Transverse colon (tissue), 4 donors: ENCODE measurements around the gene CEBPZ. TPM values are rescaled to one million over a fixed set of nuclear protein-coding genes. Genes with fewer than 3 reads are reported as not detected.
"Not testable (repeated sequence)": the region's sequence is repeated elsewhere in the genome, so short reads cannot be mapped to it uniquely, and the experiment has no call there.

ENCODE experiments used
- DNase-seq: peaks from one replicate; pipeline ENCODE4 v3.0.0-alpha.2; 2019
- H3K27ac ChIP-seq, 4 donors: fragments of 200-600 bp; sonication (generic); 2 replicates each; pipeline ENCODE4 v1.5.1; 2016 to 2018; ENCODE audit warnings: inconsistent platforms in 4 of 4
- H3K27me3 ChIP-seq: fragments of 200-600 bp; sonication (generic); 2 replicates; pipeline ENCODE4 v1.5.1; 2017; ENCODE audit warnings: inconsistent platforms
- H3K36me3 ChIP-seq, 4 donors: fragments of 200-600 bp; sonication (generic); 2 replicates each; pipeline ENCODE4 v1.5.1; 2017 to 2019; ENCODE audit warnings: inconsistent platforms in 4 of 4
- H3K4me1 ChIP-seq, 4 donors: fragments of 200-600 bp; sonication (generic); 2 replicates each; pipeline ENCODE4 v1.5.1; 2017 to 2020; ENCODE audit warnings: inconsistent platforms in 4 of 4
- H3K4me3 ChIP-seq, 4 donors: fragments of 200-600 bp; sonication (generic); 1 replicate in 1 of 4; 2 replicates in 3 of 4; pipeline versions ENCODE4 v1.5.1 to v1.6.1; 2017 to 2019; ENCODE audit warnings: inconsistent platforms in 4 of 4
- H3K9me3 ChIP-seq, 2 donors: fragments of 200-600 bp; sonication (generic); 2 replicates each; pipeline ENCODE4 v1.5.1; 2017 to 2019; ENCODE audit warnings: inconsistent platforms in 2 of 2
- EP300 ChIP-seq: sonication (generic); formaldehyde crosslinking; IDR thresholded peaks from one replicate; pipeline ENCODE4 v1.6.1; 2017; ENCODE audit warnings: antibody characterized with exemption, low read depth
- POLR2A ChIP-seq: fragments of 450-650 bp; IDR thresholded peaks from one replicate; pipeline ENCODE4 v1.6.1; 2016; ENCODE audit warnings: antibody characterized with exemption, mild to moderate bottlenecking, moderate library complexity
- POLR2AphosphoS5 ChIP-seq, 3 donors: sonication (generic); formaldehyde crosslinking; IDR thresholded peaks; one replicate each; pipeline ENCODE4 v1.6.1; 2016; ENCODE audit warnings: antibody characterized with exemption in 3 of 3
- WGBS, 2 donors: methylation state at CpG; one replicate each; pipeline ENCODE4 v1.1.5; 2018; ENCODE audit warnings: low coverage in 1 of 2; 5-methylcytosine and 5-hydroxymethylcytosine counted together
- in situ Hi-C, 4 donors: fragments of 200-750 bp; cut with MboI; loops; one replicate each; pipeline versions ENCODE4 v1.15.0 to v1.15.1; 2017; ENCODE audit warnings: low sequenced_read_pairs in 3 of 4, low pct_ligation_motif_present in 1 of 4, low pct_unique_long_range_greater_than_20kb in 1 of 4
- intact Hi-C: fragments of 100-400 bp; cut with DNase I; formaldehyde crosslinking; loops from one replicate; pipeline ENCODE4 v1.15.1; 2023; ENCODE audit warnings: low total_unique reads
- total RNA-seq, 4 donors: library from RNA; depleted of rRNA; stranded (reverse); fragments of >200 nt; gene quantifications; one replicate each; pipeline ENCODE4 v1.1.0, GENCODE V29; 2016
- TF ChIP-seq, protein P1 (sequence below), 5 experiments: fragments of 200-600 bp in 3 of 5; fragments of 450-650 bp in 2 of 5; sonication (generic) in 3 of 5; IDR thresholded peaks; 1 replicate in 2 of 5; 2 replicates in 3 of 5; pipeline ENCODE4 v1.5.1; 2016 to 2017; ENCODE audit warnings: antibody characterized with exemption in 5 of 5, inconsistent platforms in 3 of 5, mild to moderate bottlenecking in 2 of 5, moderate library complexity in 1 of 5

The CEBPZ gene
- total RNA-seq, 4 donors from 2014 or later = 9.4 to 235 (median 33.7) TPM

DNA sequence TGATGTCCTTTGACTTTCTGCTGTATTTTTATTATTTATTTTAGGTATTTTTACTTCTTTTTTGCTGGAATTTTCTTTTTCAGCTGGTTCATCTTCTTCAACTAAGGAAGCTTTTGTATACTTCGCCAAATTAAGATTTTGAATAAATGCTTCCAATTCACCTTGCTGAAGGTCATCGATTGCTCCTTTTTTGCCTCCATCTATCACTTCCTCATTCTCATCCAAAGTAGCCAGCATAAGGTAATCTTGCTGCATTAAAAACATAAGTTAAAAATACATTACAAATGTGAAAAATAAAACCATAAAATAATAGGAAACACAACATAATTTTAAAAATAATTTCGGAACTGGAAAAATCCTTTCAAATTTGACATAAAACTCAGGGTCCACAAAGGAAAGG is 2.6 kb downstream of the CEBPZ start:
- Histone ChIP-seq H3K9me3 (no peaks in the 10 kb centered on the region), H3K27ac (no peak overlapping the region), H3K4me1 (peaks cover 0 to 39% (median 24%) of the 10 kb centered on the region in 4 donors), H3K27me3 (no peaks in the 10 kb centered on the region), H3K36me3 (peaks cover 0 to 27% (median 10%) of the 10 kb centered on the region in 4 donors), H3K4me3 (no peak overlapping the region)
- intact Hi-C loops = no loop called here
- 96 to 97% methylated on average over 3 of the region's 3 CpGs for WGBS, 2 donors
- DNase-seq = no peak
- in situ Hi-C loops = no loop called here
- TF ChIP-seq POLR2AphosphoS5 (IDR thresholded peaks at IDR 0.05) (no peak), EP300 (no peak), POLR2A (no peak)
- TF ChIP-seq, protein P1, sequence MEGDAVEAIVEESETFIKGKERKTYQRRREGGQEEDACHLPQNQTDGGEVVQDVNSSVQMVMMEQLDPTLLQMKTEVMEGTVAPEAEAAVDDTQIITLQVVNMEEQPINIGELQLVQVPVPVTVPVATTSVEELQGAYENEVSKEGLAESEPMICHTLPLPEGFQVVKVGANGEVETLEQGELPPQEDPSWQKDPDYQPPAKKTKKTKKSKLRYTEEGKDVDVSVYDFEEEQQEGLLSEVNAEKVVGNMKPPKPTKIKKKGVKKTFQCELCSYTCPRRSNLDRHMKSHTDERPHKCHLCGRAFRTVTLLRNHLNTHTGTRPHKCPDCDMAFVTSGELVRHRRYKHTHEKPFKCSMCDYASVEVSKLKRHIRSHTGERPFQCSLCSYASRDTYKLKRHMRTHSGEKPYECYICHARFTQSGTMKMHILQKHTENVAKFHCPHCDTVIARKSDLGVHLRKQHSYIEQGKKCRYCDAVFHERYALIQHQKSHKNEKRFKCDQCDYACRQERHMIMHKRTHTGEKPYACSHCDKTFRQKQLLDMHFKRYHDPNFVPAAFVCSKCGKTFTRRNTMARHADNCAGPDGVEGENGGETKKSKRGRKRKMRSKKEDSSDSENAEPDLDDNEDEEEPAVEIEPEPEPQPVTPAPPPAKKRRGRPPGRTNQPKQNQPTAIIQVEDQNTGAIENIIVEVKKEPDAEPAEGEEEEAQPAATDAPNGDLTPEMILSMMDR (IDR thresholded peaks at IDR 0.05) = no peak

DNA sequence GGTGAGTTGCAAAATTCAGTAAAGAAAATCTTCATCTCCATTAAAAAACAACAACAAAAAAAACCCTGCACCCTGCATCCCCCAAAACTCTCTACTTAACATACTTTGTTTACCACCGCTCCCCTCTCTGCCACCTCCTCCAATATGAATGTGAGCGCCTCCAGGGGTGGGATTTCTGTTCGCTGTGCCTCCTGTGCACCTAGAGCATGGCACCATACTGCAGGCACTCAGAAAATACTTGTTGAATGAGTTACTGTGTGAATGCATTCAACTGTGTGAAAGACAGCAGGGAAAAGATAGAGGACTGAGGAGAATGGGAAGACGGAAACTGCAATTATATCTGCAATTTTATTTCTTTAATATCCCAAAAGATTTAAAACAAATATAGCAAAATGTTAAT is 4.5 kb downstream of the CEBPZ start:
- in situ Hi-C loops (no loop called here), intact Hi-C loops (no loop called here)
- H3K36me3 ChIP-seq = peaks cover 0 to 44% (median 16%) of the 10 kb centered on the region in 4 donors
- H3K4me1 ChIP-seq = peaks cover 0 to 28% (median 14%) of the 10 kb centered on the region in 4 donors
- TF ChIP-seq EP300 (no peak), POLR2A (no peak), POLR2AphosphoS5 (IDR thresholded peaks at IDR 0.05) (no peak)
- TF ChIP-seq, protein P1 (IDR thresholded peaks at IDR 0.05) = no peak
- DNase-seq = no peak
- H3K9me3 ChIP-seq = no peaks in the 10 kb centered on the region
- H3K27me3 ChIP-seq = no peaks in the 10 kb centered on the region
- H3K27ac ChIP-seq = no peak overlapping the region
- 97 to 100% methylated on average over 4 of the region's 4 CpGs for WGBS, 2 donors
- H3K4me3 ChIP-seq = no peak overlapping the region

DNA sequence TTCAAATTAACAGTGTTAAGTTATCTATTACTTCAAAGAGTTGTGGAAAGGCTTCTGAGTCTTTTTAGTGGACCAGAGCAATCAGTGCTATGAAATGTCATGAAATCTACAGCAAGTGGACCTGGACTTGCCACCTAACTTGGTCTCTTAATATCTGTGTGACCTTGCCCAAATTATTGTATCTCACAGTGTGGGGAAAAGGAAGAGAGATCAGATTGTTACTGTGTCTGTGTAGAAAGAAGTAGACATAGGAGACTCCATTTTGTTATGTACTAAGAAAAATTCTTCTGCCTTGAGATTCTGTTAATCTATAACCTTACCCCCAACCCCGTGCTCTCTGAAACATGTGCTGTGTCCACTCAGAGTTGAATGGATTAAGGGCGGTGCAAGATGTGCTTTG is 6.3 kb downstream of the CEBPZ start:
- Histone ChIP-seq H3K36me3 (peaks cover 0 to 57% (median 24%) of the 10 kb centered on the region in 4 donors), H3K4me1 (peaks cover 0 to 23% (median 9%) of the 10 kb centered on the region in 4 donors)
- H3K9me3 ChIP-seq, DNase-seq, intact Hi-C loops, H3K4me3 ChIP-seq, in situ Hi-C loops, H3K27me3 ChIP-seq, H3K27ac ChIP-seq: not testable (repeated sequence)
- no CpG with 5 or more reads among the region's 2 CpGs for WGBS, 2 donors

DNA sequence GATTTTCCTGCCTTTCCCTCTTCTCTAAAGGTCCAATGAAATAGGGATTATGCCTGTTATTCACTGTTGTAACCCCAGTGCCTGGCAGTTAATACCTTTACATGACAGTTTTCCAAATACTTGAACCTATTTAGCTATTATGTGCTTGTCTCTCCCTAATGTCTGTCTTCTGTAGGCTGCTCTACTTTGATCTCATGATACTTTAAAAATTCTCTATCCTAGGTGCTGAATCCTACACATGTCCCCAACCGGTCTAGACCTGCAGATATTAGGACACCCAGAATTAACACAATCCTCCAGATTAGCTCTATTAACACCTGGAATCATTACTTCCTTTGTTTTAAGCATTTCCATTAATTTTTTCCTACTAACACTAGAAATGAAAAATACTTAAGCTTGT is 7.3 kb downstream of the CEBPZ start:
- peaks cover 0 to 63% (median 26%) of the 10 kb centered on the region in 4 donors for H3K36me3 ChIP-seq
- no peak for DNase-seq
- in situ Hi-C loops (no loop called here), intact Hi-C loops (no loop called here)
- H3K4me1 ChIP-seq = peaks cover 0 to 13% (median 0%) of the 10 kb centered on the region in 4 donors
- TF ChIP-seq POLR2AphosphoS5 (IDR thresholded peaks at IDR 0.05) = no peak
- TF ChIP-seq POLR2A = no peak
- no peak for TF ChIP-seq EP300
- TF ChIP-seq, protein P1 (IDR thresholded peaks at IDR 0.05) = no peak
- H3K4me3 ChIP-seq = no peak overlapping the region
- H3K27me3 ChIP-seq = no peaks in the 10 kb centered on the region
- H3K27ac ChIP-seq = no peak overlapping the region
- WGBS, 2 donors = 86 to 97% methylated on average over 1 of the region's 1 CpG
- H3K9me3 ChIP-seq = no peaks in the 10 kb centered on the region

DNA sequence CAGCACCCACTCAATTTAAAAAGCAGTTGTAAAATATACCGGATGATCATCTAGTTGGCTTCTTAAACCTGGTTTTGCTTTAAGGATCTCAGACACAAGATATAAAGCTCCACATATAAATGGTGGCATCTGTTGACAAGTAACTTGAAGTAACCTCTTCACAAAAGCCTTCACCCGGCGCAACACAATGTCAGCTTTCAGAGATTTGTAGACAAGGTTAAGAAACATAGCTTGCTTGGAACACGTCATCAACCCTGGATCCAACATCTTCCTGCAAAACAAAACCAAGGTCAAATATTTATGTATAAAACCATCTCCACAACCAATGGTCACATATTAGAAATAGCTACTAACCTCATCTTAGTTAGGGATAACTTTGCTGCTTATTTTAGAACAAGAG is 8.3 kb downstream of the CEBPZ start:
- Histone ChIP-seq H3K4me3 (no peak overlapping the region), H3K4me1 (peaks cover 0 to 7% (median 0%) of the 10 kb centered on the region in 4 donors), H3K9me3 (no peaks in the 10 kb centered on the region), H3K27ac (no peak overlapping the region), H3K36me3 (peaks cover 0 to 60% (median 26%) of the 10 kb centered on the region in 4 donors), H3K27me3 (no peaks in the 10 kb centered on the region)
- 91 to 96% methylated on average over 2 to 4 of the region's 4 CpGs for WGBS, 2 donors
- in situ Hi-C loops (no loop called here), intact Hi-C loops (no loop called here)
- TF ChIP-seq POLR2AphosphoS5 (IDR thresholded peaks at IDR 0.05) = no peak
- TF ChIP-seq POLR2A = no peak
- TF ChIP-seq, protein P1 (IDR thresholded peaks at IDR 0.05) = no peak
- TF ChIP-seq EP300 = no peak
- DNase-seq = no peak
